GM18951 (cell line): ENCODE measurements around the gene PRKCZ.
"Not testable (repeated sequence)": the region's sequence is repeated elsewhere in the genome, so short reads cannot be mapped to it uniquely, and the experiment has no call there.

Experiments
- POLR2A ChIP-seq: IDR thresholded peaks from 4 replicates; pipeline ENCODE4 v1.6.1; 2011; ENCODE audit warnings: mild to moderate bottlenecking; ENCODE audit not compliant: insufficient read length, insufficient read depth; ENCODE audit errors: extremely low read depth
- in situ Hi-C: fragments of 300-500 bp; cut with MboI; formaldehyde crosslinking; loops from one replicate; pipeline ENCODE4 v1.12.0; 2022; ENCODE audit warnings: low sequenced_read_pairs, mixed read lengths, inconsistent platforms; ENCODE audit not compliant: unreplicated experiment

Gene PRKCZ

DNA sequence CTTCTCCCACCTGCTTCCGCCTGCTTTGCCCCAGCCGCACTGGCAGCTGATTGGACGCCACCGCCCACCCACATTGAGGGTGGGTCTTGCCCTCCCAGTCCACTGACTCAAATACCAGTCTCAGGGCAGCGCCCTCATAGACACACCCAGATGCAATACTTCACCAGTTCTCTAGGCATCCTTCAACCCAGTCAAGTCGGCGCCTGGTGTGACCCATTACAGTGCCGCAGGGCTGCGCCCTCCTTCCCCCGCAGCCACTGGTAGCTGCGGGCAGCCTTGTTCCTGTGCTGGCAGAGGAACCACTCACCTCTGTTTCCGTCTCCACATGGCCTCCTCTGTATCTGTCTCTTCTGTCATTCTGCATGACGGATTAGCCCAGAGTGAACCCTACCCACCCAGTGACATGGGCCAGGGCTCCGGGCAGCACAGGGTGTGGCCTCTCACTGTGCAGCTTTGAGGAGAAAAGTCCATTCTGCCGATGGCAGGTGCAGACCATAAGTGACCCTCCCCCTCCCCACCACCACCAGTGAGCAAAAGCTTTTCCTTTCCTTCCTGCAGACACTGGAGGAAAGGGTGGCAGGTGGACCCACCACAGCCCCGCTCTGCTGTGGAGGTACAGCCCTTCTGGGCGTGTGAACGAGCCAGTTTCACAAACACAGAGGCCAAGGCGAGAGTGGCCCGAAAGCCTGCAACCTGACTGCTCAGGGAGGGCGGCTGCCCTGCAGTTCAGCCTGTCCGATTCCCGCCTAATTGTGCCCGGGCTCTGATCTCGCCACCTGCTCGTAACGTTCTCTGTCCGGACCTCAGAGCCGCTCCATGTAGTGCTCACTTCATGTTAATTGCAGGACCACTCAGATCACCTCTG is 87.3 kb downstream of the PRKCZ start:
- in situ Hi-C loops = no loop called here

DNA sequence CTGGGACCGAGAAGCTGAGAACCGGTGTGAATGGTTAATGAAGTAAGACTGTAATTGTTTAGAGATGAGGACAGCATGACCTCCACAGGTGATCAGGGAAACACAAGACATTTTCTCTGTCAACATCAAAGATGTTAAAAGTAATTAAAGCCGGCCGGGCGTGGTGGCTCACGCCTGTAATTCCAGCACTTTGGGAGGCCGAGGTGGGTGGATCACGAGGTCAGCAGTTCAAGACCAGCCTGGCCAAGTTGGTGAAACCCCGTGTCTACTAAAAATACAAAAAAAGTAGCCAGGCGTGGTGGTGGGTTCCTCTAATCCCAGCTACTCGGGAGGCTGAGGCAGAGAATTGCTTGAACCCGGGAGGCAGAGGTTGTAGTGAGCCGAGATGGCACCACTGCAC is 88.9 kb downstream of the PRKCZ start:
- in situ Hi-C loops = not testable (repeated sequence)

More for the DNA sequence above, 87.3 kb downstream of the PRKCZ start:
- TF ChIP-seq POLR2A = no peak

DNA sequence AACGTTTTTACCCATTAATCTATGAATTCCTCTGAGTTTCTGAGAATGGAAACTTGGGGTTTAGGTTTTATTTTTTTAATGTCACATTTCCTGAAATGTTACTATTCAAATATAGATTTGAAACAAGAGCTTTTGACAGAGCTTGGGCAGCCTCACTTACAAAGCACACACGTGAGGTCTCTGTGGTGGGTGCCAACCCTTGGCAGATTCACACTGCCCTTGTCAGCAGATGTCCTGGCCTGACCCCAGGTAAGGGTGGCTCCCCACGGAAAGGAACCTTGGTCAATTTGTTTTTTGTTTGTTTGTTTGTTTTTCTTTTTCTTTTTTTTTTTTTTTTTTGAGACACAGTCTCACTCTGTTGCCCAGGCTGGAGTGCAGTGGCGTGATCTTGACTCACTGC is 90.8 kb downstream of the PRKCZ start:
- TF ChIP-seq POLR2A = no peak
- in situ Hi-C loops = no loop called here

DNA sequence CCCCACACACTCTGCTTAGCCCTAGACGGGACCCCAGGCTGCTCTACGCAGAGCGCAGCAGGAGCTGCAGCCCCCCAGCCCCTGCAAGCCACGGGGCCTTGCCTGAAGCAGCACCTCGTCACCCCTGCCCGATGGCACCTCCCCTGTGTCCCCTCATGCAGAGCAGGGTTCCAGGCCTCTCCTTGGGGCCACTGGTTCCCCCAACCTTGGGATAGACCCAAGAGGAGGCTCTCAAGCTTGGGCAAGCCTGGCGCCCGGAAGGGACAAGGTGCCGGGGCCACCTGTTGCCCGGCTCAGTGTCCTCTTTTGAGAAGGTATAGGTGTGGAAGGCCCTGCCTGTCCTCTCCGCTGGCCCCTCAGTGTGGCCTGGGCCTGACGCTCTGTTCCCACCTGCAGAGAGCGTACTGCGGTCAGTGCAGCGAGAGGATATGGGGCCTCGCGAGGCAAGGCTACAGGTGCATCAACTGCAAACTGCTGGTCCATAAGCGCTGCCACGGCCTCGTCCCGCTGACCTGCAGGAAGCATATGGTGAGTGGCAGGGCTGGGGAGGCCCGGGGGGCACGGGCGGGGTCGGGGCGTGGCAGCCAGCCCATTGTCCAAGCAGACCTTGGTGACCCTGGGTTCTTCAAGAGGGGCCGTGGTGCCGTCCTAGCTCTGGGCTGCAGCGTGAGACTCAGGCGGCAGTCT is 93.7 kb downstream of the PRKCZ start:
- TF ChIP-seq POLR2A = no peak
- in situ Hi-C loops = no loop called here

- no peak for TF ChIP-seq POLR2A
- in situ Hi-C loops = no loop called here
These were observed 94.4 kb downstream of the PRKCZ start for GRCh38 chr1:2144501-2145090.

DNA sequence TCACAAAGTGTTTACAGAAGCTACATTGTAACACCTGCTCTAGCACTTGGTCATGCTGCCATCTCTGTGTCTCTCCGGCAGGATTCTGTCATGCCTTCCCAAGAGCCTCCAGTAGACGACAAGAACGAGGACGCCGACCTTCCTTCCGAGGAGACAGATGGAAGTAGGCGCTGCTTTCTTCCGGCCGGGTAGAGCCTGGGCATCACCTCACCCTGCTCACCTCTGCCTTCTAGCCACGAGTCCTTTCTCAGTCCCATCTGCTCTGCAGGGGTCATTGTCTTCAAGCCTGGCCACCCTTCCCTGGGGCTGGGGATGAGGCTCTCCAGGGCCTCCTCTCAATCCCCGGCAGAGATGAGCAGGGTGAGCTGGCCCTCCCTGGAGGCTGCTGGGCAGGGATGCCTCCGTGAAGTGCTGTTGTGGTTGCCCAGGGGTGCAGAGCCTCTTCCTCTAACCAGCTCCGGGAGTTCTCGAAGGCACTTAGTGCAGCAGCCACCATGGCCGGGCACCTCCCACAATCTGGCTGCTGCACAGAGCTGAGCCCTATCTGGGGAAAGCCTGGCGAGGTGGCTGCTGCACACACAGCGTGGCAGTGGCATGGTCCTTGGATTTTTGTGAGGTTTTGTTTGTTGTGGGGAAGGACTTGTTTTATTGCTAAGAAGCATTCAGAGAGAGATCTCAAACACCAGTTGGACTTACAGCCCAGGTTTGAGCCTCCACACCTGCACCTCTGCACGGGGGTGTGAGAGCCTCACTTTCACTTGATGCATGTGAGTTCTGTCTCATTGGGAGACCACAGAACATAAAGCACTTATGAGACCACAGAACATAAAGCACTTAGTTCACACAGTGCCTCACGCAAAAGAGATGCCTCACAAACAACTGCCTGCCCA is 96.0 kb downstream of the PRKCZ start:
- in situ Hi-C loops = no loop called here
- no peak for TF ChIP-seq POLR2A

- in situ Hi-C loops = no loop called here
- TF ChIP-seq POLR2A = no peak
These were observed 96.8 kb downstream of the PRKCZ start for GRCh38 chr1:2146836-2147517.

DNA sequence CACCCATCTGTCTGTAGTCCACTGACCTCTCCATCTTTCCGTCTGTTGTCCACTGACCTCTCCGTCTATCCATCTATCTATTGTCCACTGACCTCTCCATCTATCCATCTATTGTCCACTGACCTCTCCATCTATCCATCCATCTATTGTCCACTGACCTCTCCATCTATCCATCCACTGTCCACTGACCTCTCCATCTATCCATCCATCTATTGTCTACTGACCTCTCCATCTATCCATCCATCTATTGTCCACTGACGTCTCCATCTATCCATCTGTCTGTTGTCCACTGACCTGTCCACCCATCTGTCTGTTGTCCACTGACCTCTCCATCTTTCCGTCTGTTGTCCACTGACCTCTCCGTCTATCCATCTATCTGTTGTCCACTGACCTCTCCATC is 97.7 kb downstream of the PRKCZ start:
- in situ Hi-C loops = not testable (repeated sequence)

- in situ Hi-C loops = no loop called here
- no peak for TF ChIP-seq POLR2A
These were observed 98.5 kb downstream of the PRKCZ start for GRCh38 chr1:2148691-2149090.

- no peak for TF ChIP-seq POLR2A
- in situ Hi-C loops = no loop called here
These were observed 100.6 kb downstream of the PRKCZ start for GRCh38 chr1:2150801-2151200.

DNA sequence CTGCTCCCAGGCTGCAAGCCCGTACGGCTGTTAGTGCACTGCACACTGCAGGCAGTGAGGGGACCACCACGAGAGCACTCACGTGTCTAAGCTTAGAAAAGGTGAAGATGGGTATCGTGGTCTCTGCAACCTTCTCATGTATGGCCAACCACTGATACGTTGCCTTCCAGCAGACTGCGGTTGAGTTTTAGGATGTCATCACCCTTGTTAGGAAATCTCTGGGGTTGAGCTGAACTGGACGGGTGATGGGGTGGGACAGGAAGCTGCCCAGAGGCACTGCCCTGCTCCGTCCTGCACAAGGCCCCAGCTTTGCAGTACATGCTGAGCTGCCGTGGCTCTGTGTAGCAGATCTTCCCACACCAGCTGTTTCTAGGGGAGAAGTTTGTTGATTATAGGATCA is 101.0 kb downstream of the PRKCZ start:
- in situ Hi-C loops = no loop called here
- TF ChIP-seq POLR2A = no peak

DNA sequence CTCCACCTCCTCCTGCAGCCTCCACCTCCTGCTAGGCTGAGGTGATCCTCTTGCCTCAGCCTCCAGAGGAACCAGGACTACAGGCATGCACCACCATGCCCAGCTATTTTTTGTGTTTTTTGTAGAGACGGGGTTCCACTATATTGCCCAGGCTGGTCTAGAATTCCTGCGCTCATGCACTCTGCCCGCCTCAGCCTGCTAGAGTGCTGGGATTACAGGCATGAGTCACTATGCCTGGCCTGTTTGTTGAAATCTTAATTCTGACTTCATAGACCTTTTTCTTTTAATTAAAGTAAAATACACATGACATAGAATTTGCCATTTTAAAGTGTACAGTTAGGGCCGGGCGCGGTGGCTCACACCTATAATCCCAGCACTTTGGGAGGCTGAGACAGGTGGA is 101.7 kb downstream of the PRKCZ start:
- TF ChIP-seq POLR2A = no peak
- in situ Hi-C loops = no loop called here
